Thyroid gland (tissue), 4 donors: Measurements from ENCODE around the gene AAK1. TPM values are rescaled to one million over a fixed set of nuclear protein-coding genes. Genes with fewer than 3 reads are reported as not detected.
A peak's percentile ranks its signal among the peaks of the same experiment; 100 is the strongest.

Source experiments
- DNase-seq, 2 donors: peaks; one replicate each; pipeline ENCODE4 v3.0.0-alpha.2; 2019
- H3K27ac ChIP-seq, 3 donors: fragments of 200-600 bp; sonication (generic); 1 replicate in 2 of 3; 2 replicates in 1 of 3; pipeline ENCODE4 v1.5.1; 2016 to 2019; ENCODE audit warnings: mild to moderate bottlenecking in 1 of 3, moderate library complexity in 1 of 3
- H3K27me3 ChIP-seq: fragments of 200-600 bp; sonication (generic); one replicate; pipeline ENCODE4 v1.5.1; 2019
- H3K36me3 ChIP-seq, 2 donors: fragments of 200-600 bp; sonication (generic); one replicate each; pipeline ENCODE4 v1.5.1; 2016 to 2019
- H3K4me1 ChIP-seq, 2 donors: fragments of 200-600 bp; sonication (generic); one replicate each; pipeline ENCODE4 v1.5.1; 2017 to 2019
- H3K4me3 ChIP-seq, 3 donors: fragments of 200-600 bp; sonication (generic); replicated peaks in 1 of 3; 1 replicate in 2 of 3; 2 replicates in 1 of 3; pipeline ENCODE4 v1.5.1; 2016; ENCODE audit warnings: mild to moderate bottlenecking in 1 of 3
- H3K9me3 ChIP-seq: fragments of 200-600 bp; sonication (generic); one replicate; pipeline ENCODE4 v1.5.1; 2017
- CTCF ChIP-seq, 6 experiments: fragments of 200-600 bp in 3 of 6; fragments of 450-650 bp in 3 of 6; sonication (generic) in 3 of 6; IDR thresholded peaks; one replicate each; pipeline ENCODE4 v1.5.1; 2016 to 2019; ENCODE audit warnings: antibody characterized with exemption in 6 of 6, mild to moderate bottlenecking in 2 of 6, inconsistent platforms in 1 of 6, moderate library complexity in 1 of 6
- POLR2A ChIP-seq, 2 donors: fragments of 450-650 bp; IDR thresholded peaks; one replicate each; pipeline ENCODE4 v1.6.1; 2017; ENCODE audit warnings: antibody characterized with exemption in 2 of 2, mild to moderate bottlenecking in 2 of 2, moderate library complexity in 1 of 2
- WGBS, 2 donors: methylation state at CpG; one replicate each; pipeline ENCODE4 v1.1.5; 2017; 5-methylcytosine and 5-hydroxymethylcytosine counted together
- intact Hi-C: fragments of 100-400 bp; cut with DNase I; formaldehyde crosslinking; loops from one replicate; pipeline ENCODE4 v1.15.1; 2023
- total RNA-seq, 4 donors: library from RNA; depleted of rRNA; stranded (reverse); fragments of >200 nt; gene quantifications; one replicate each; pipeline ENCODE4 v1.2.3, GENCODE V29; 2016

The AAK1 gene
- total RNA-seq, 4 donors from 2014 or later, result 82.0 to 174 (median 144) TPM

DNA sequence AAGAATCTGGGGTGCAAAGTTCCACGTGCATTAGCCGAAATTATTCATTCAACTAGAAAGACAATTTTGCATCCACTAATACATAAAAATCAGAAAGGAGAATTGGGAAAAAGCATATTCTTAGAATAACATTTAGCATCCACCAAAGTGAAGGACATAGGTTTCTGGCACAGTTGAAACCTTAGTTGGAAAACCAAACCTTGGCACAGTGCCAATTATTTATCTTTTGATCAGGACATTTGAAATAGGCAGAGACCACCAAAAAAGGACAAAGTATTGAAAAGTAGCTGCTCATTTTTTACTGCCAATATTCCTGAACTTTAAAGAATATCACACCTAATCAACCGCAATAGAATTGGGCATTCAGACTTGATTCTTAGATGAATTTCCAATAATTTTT is 180.8 kb downstream of the AAK1 start:
- no peaks in the 10 kb centered on the region for H3K9me3 ChIP-seq
- no peak overlapping the region for H3K27ac ChIP-seq
- no peak overlapping the region for H3K4me3 ChIP-seq
- intact Hi-C loops, result no loop called here
- H3K36me3 ChIP-seq, result peaks cover 0 to 13% of the 10 kb centered on the region in 2 donors
- peaks cover 15 to 24% of the 10 kb centered on the region in 2 donors for H3K4me1 ChIP-seq
- no peaks in the 10 kb centered on the region for H3K27me3 ChIP-seq
- DNase-seq, result no peak
- no peak for TF ChIP-seq CTCF (IDR thresholded peaks at IDR 0.05)
- TF ChIP-seq POLR2A (IDR thresholded peaks at IDR 0.05), result no peak
- 97 to 98% methylated on average over 3 of the region's 3 CpGs for WGBS, 2 donors

DNA sequence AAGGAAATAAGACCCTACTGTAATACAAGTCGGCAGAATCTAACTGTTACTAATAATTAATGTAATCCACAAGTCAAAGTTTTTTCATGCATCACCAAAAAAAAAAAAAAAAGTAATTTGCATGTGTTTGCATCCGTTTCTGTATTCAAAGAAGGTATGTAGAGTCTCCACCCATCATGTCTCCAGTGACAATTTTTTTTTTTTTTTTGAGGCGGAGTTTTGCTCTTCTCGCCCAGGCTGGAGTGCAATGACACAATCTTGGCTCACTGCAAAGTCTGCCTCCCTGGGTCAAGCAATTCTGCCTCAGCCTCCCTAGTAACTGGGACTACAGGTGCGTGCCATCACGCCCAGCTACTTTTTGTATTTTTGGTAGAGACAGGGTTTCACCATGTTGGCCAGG is 182.1 kb downstream of the AAK1 start:
- intact Hi-C loops, result no loop called here
- TF ChIP-seq CTCF (IDR thresholded peaks at IDR 0.05), result no peak
- TF ChIP-seq POLR2A (IDR thresholded peaks at IDR 0.05), result no peak
- Histone ChIP-seq H3K36me3 (peaks cover 0 to 13% of the 10 kb centered on the region in 2 donors), H3K27ac (no peak overlapping the region), H3K4me1 (peaks cover 29 to 33% of the 10 kb centered on the region in 2 donors), H3K27me3 (no peaks in the 10 kb centered on the region), H3K4me3 (no peak overlapping the region), H3K9me3 (no peaks in the 10 kb centered on the region)
- WGBS, 2 donors, result 97 to 98% methylated on average over 6 of the region's 6 CpGs
- no peak for DNase-seq

GRCh38 chr2:69459936-69460335 is 183.6 kb downstream of the AAK1 start:
- Histone ChIP-seq H3K27ac (peak overlapping the region in 1 of 3 donors; percentile 36), H3K27me3 (no peaks in the 10 kb centered on the region), H3K36me3 (no peaks in the 10 kb centered on the region), H3K4me1 (peaks cover 30 to 33% of the 10 kb centered on the region in 2 donors), H3K4me3 (no peak overlapping the region), H3K9me3 (no peaks in the 10 kb centered on the region)
- TF ChIP-seq CTCF (IDR thresholded peaks at IDR 0.05), result no peak
- TF ChIP-seq POLR2A (IDR thresholded peaks at IDR 0.05), result no peak
- DNase-seq, result no peak
- intact Hi-C loops, result no loop called here
- 60 to 83% methylated on average over 4 of the region's 4 CpGs for WGBS, 2 donors

GRCh38 chr2:69456950-69457445 is 186.5 kb downstream of the AAK1 start:
- Histone ChIP-seq H3K9me3 (no peaks in the 10 kb centered on the region), H3K27ac (peak overlapping the region in 2 of 3 donors; percentile 50 to 61), H3K27me3 (no peaks in the 10 kb centered on the region), H3K4me3 (no peak overlapping the region), H3K36me3 (no peaks in the 10 kb centered on the region), H3K4me1 (peaks cover 33 to 36% of the 10 kb centered on the region in 2 donors)
- intact Hi-C loops, result no loop called here
- no peak for TF ChIP-seq POLR2A (IDR thresholded peaks at IDR 0.05)
- no peak for DNase-seq

DNA sequence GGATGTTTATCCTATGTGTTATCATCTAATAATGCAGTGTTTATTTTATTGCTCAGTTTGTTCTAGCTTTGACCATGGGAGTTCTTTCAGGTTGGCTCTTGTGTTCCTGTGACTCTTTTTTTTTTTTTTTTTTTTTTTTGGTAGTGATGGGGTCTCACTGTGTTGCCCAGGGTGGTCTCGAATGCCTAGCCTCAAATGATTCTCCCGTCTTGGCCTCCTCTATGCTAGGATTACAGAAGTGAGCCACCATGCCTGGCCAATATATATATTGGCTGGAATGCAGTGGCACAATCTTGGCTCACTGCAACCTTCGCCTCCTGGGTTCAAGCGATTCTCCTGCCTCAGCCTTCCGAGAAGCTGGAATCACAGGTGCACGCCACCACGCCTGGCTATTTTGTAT is 187.4 kb downstream of the AAK1 start:
- DNase-seq, result no peak
- intact Hi-C loops, result no loop called here
- H3K27ac ChIP-seq, result peak overlapping the region in 1 of 3 donors; percentile 50
- H3K4me1 ChIP-seq, result peaks cover 33 to 36% of the 10 kb centered on the region in 2 donors
- H3K36me3 ChIP-seq, result no peaks in the 10 kb centered on the region
- TF ChIP-seq POLR2A (IDR thresholded peaks at IDR 0.05) (no peak), CTCF (IDR thresholded peaks at IDR 0.05) (no peak)
- H3K27me3 ChIP-seq, result no peaks in the 10 kb centered on the region
- WGBS, 2 donors, result 94 to 97% methylated on average over 7 of the region's 7 CpGs
- H3K4me3 ChIP-seq, result no peak overlapping the region
- H3K9me3 ChIP-seq, result no peaks in the 10 kb centered on the region

DNA sequence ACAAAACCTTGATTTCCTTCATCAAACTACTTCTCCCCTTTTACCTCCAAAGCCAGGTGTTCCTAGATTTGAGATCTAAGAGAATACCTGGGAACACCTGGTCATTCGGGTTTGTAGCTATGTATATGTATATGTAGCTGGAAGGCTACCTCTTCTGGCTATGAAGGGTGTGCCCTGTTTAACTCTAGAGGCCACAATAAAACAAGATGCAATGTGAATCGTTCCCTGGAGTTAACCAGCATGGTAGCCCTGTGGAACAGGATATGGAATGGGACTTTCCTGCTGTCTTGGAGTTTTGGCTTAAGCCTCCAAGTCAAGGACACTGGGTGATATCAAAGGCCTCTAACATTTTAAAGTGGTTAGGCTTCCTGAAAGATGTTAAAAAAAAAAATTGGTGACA is 188.6 kb downstream of the AAK1 start:
- WGBS, 2 donors, result 85 to 93% methylated on average over 2 of the region's 2 CpGs
- H3K27me3 ChIP-seq, result no peaks in the 10 kb centered on the region
- H3K27ac ChIP-seq, result no peak overlapping the region
- no peak for DNase-seq
- intact Hi-C loops, result no loop called here
- no peaks in the 10 kb centered on the region for H3K36me3 ChIP-seq
- peaks cover 28 to 36% of the 10 kb centered on the region in 2 donors for H3K4me1 ChIP-seq
- H3K4me3 ChIP-seq, result no peak overlapping the region
- H3K9me3 ChIP-seq, result no peaks in the 10 kb centered on the region
- TF ChIP-seq POLR2A (IDR thresholded peaks at IDR 0.05), result no peak
- no peak for TF ChIP-seq CTCF (IDR thresholded peaks at IDR 0.05)
